ENCODE results near the gene KLHL5.

GRCh38 chr4:39030725-39031124 lies 31.3 kb upstream of the KLHL5 start:
- TF ChIP-seq CTCF (IDR thresholded peaks at IDR 0.05) (no peak), POLR2A (IDR thresholded peaks at IDR 0.05) (no peak)
